ENCODE results near the gene OR2A42.
"Not testable (repeated sequence)": the region's sequence is repeated elsewhere in the genome, so short reads cannot be mapped to it uniquely, and the experiment has no call there.

GRCh38 chr7:144245372-144245771, 6.0 kb upstream of the OR2A42 start:
- not testable (repeated sequence) for TF ChIP-seq CTCF (conservative IDR thresholded peaks at IDR 0.05; ENCODE audit: low read depth, low read length); EZH2 (IDR thresholded peaks at IDR 0.05; ENCODE audit: low read length, unreplicated experiment)
